Hematopoietic multipotent progenitor cell treated with erythropoietin and hydrocortisone succinate and interleukin-3 and kit ligand, for 4 days (in vitro differentiated cells): ENCODE results near the gene DNTTIP2.
"Not testable (repeated sequence)": the region's sequence is repeated elsewhere in the genome, so short reads cannot be mapped to it uniquely, and the experiment has no call there.

Experiments used
- DNase-seq: peaks from one replicate; pipeline ENCODE4 v3.0.0-alpha.2; 2015

DNTTIP2 gene

GRCh38 chr1:93876244-93876643 is 2.8 kb downstream of the DNTTIP2 start:
- no peak for DNase-seq

GRCh38 chr1:93874025-93874651 is 4.9 kb downstream of the DNTTIP2 start:
- DNase-seq, result peak; percentile 77

- no peak for DNase-seq
These were observed 7.6 kb downstream of the DNTTIP2 start for GRCh38 chr1:93871366-93871765.

- no peak for DNase-seq
These were observed 9.4 kb downstream of the DNTTIP2 start for GRCh38 chr1:93869653-93870052.

GRCh38 chr1:93868492-93868891 is 10.5 kb downstream of the DNTTIP2 start:
- DNase-seq, result not testable (repeated sequence)

GRCh38 chr1:93865253-93865652 is 13.8 kb downstream of the DNTTIP2 start:
- DNase-seq, result no peak

- DNase-seq, result no peak
These were observed 14.8 kb downstream of the DNTTIP2 start for GRCh38 chr1:93864175-93864574.

GRCh38 chr1:93857653-93858052 is 21.4 kb downstream of the DNTTIP2 start:
- not testable (repeated sequence) for DNase-seq

- DNase-seq, result not testable (repeated sequence)
These were observed 23.0 kb downstream of the DNTTIP2 start for GRCh38 chr1:93855983-93856382.

GRCh38 chr1:93853940-93854339 is 25.1 kb downstream of the DNTTIP2 start:
- DNase-seq, result no peak

- no peak for DNase-seq
These were observed 27.1 kb downstream of the DNTTIP2 start for GRCh38 chr1:93851878-93852277.

- DNase-seq, result peak; percentile 87
These were observed 27.7 kb downstream of the DNTTIP2 start for GRCh38 chr1:93851327-93851712.

GRCh38 chr1:93850687-93851326 is 28.2 kb downstream of the DNTTIP2 start:
- DNase-seq, result peak; percentile 66

- DNase-seq, result no peak
These were observed 30.6 kb downstream of the DNTTIP2 start for GRCh38 chr1:93848350-93848883.

GRCh38 chr1:93847811-93848288 is 31.2 kb downstream of the DNTTIP2 start:
- DNase-seq, result peak; percentile 79

GRCh38 chr1:93846992-93847810 is 31.8 kb downstream of the DNTTIP2 start:
- peak; percentile 94 for DNase-seq

- peak; percentile 95 for DNase-seq
These were observed 32.6 kb downstream of the DNTTIP2 start for GRCh38 chr1:93846206-93846991.

- DNase-seq, result no peak
These were observed 33.3 kb downstream of the DNTTIP2 start for GRCh38 chr1:93845538-93846205.

GRCh38 chr1:93844262-93845045 is 34.6 kb downstream of the DNTTIP2 start:
- peak; percentile 92 for DNase-seq

GRCh38 chr1:93842750-93843500 is 36.1 kb downstream of the DNTTIP2 start:
- DNase-seq, result no peak
